H9 (cell line): ENCODE measurements around the gene TSHZ1. TPM values are rescaled to one million over a fixed set of nuclear protein-coding genes. Genes with fewer than 3 reads are reported as not detected.

Source experiments
- DNase-seq: peaks from one replicate; pipeline ENCODE4 v3.0.0-alpha.2; 2017
- H2AFZ ChIP-seq: one replicate; pipeline ENCODE4 v1.6.1; 2013; ENCODE audit warnings: mild to moderate bottlenecking, low read length, control low read depth, moderate library complexity
- H2AK5ac ChIP-seq: 2 replicates; pipeline ENCODE4 v1.6.1; 2013; ENCODE audit warnings: low read length, control low read depth, mixed read lengths; ENCODE audit not compliant: insufficient read length
- H2BK120ac ChIP-seq: one replicate; pipeline ENCODE4 v1.6.1; 2013; ENCODE audit warnings: low read depth, mild to moderate bottlenecking, low read length, control low read depth, inconsistent platforms; ENCODE audit not compliant: poor library complexity, severe bottlenecking
- H2BK12ac ChIP-seq: 2 replicates; pipeline ENCODE4 v1.6.1; 2013; ENCODE audit warnings: low read length, control low read depth, mixed read lengths, low read depth; ENCODE audit not compliant: insufficient read length
- H2BK15ac ChIP-seq: 2 replicates; pipeline ENCODE4 v1.6.1; 2013; ENCODE audit warnings: low read depth, low read length, control low read depth
- H2BK20ac ChIP-seq: one replicate; pipeline ENCODE4 v1.6.1; 2013; ENCODE audit warnings: low read depth, mild to moderate bottlenecking, low read length, control low read depth, inconsistent platforms; ENCODE audit not compliant: poor library complexity, severe bottlenecking
- H2BK5ac ChIP-seq: 2 replicates; pipeline ENCODE4 v1.6.1; 2013; ENCODE audit warnings: low read length, control low read depth, mixed read lengths; ENCODE audit not compliant: insufficient read length
- H3K14ac ChIP-seq: 2 replicates; pipeline ENCODE4 v1.6.1; 2013; ENCODE audit warnings: low read length, control low read depth; ENCODE audit not compliant: insufficient read depth
- H3K18ac ChIP-seq: 2 replicates; pipeline ENCODE4 v1.6.1; 2013; ENCODE audit warnings: low read depth, mild to moderate bottlenecking, mixed read lengths, low read length, control low read depth; ENCODE audit not compliant: insufficient read length
- H3K23ac ChIP-seq: 2 replicates; pipeline ENCODE4 v1.6.1; 2013; ENCODE audit warnings: low read length, control low read depth, mixed read lengths, low read depth; ENCODE audit not compliant: insufficient read length
- H3K23me2 ChIP-seq: 2 replicates; pipeline ENCODE4 v1.6.1; 2013; ENCODE audit warnings: low read depth, mild to moderate bottlenecking, mixed read lengths, low read length, control low read depth; ENCODE audit not compliant: insufficient read length, poor library complexity, severe bottlenecking
- H3K27ac ChIP-seq: 2 replicates; pipeline ENCODE4 v1.5.1; 2013; ENCODE audit warnings: low read length, control low read depth, mixed read lengths, low read depth; ENCODE audit not compliant: insufficient read length
- H3K27me3 ChIP-seq: 2 replicates; pipeline ENCODE4 v1.6.1; 2013; ENCODE audit warnings: low read length, control low read depth, inconsistent platforms; ENCODE audit not compliant: insufficient read depth
- H3K4ac ChIP-seq: 2 replicates; pipeline ENCODE4 v1.6.1; 2013; ENCODE audit warnings: low read depth, mild to moderate bottlenecking, control low read depth, inconsistent platforms, low read length, moderate library complexity
- H3K4me1 ChIP-seq: 2 replicates; pipeline ENCODE4 v1.6.1; 2013; ENCODE audit warnings: low read length, control low read depth, inconsistent platforms; ENCODE audit not compliant: insufficient read depth
- H3K4me2 ChIP-seq: 2 replicates; pipeline ENCODE4 v1.6.1; 2013; ENCODE audit warnings: low read length, control low read depth, mixed read lengths; ENCODE audit not compliant: insufficient read length, insufficient read depth
- H3K56ac ChIP-seq: 2 replicates; pipeline ENCODE4 v1.6.1; 2013; ENCODE audit warnings: low read depth, mild to moderate bottlenecking, mixed read lengths, low read length, control low read depth; ENCODE audit not compliant: insufficient read length
- H3K79me1 ChIP-seq: 2 replicates; pipeline ENCODE4 v1.6.1; 2013; ENCODE audit warnings: low read depth, mild to moderate bottlenecking, moderate library complexity, low read length, control low read depth, inconsistent platforms; ENCODE audit not compliant: insufficient read depth, poor library complexity, severe bottlenecking
- H3K79me2 ChIP-seq: 2 replicates; pipeline ENCODE4 v1.6.1; 2013; ENCODE audit warnings: low read length, control low read depth, inconsistent platforms; ENCODE audit not compliant: insufficient read depth
- H3K9ac ChIP-seq: 2 replicates; pipeline ENCODE4 v1.6.1; 2013; ENCODE audit warnings: low read length, control low read depth, mixed read lengths; ENCODE audit not compliant: insufficient read length; ENCODE audit errors: extremely low read depth
- H3K9me3 ChIP-seq: one replicate; pipeline ENCODE4 v1.6.1; 2013; ENCODE audit warnings: low read depth, low read length, inconsistent platforms; ENCODE audit not compliant: control insufficient read depth
- H3T11ph ChIP-seq: one replicate; pipeline ENCODE4 v1.6.1; 2013; ENCODE audit warnings: mild to moderate bottlenecking, low read length, control low read depth, inconsistent platforms
- H4K20me1 ChIP-seq: one replicate; pipeline ENCODE4 v1.6.1; 2013; ENCODE audit not compliant: control insufficient read depth, insufficient read length, insufficient read depth
- H4K5ac ChIP-seq: 2 replicates; pipeline ENCODE4 v1.6.1; 2013; ENCODE audit warnings: low read depth, mild to moderate bottlenecking, mixed read lengths, low read length, control low read depth; ENCODE audit not compliant: insufficient read length
- H4K8ac ChIP-seq: replicated peaks from 2 replicates; pipeline ENCODE4 v1.6.1; 2013; ENCODE audit warnings: low read length, control low read depth, mixed read lengths, low read depth; ENCODE audit not compliant: insufficient read length
- H4K91ac ChIP-seq: 2 replicates; pipeline ENCODE4 v1.6.1; 2013; ENCODE audit warnings: low read depth, mild to moderate bottlenecking, moderate library complexity, mixed read lengths, low read length, control low read depth; ENCODE audit not compliant: insufficient read length
- H3K27ac Mint-ChIP-seq, 3 experiments: 2 replicates in 2 of 3; 3 replicates in 1 of 3; pipeline ENCODE4 v1.8.0; 2020 to 2021; ENCODE audit warnings: mixed read lengths in 3 of 3, mild to moderate bottlenecking in 1 of 3, moderate library complexity in 1 of 3
- H3K27me3 Mint-ChIP-seq: 2 replicates; pipeline ENCODE4 v1.8.0; 2021; ENCODE audit warnings: low read depth, mild to moderate bottlenecking, moderate library complexity, mixed read lengths
- H3K36me3 Mint-ChIP-seq, 3 experiments: 2 replicates in 2 of 3; 3 replicates in 1 of 3; pipeline ENCODE4 v1.8.0; 2020 to 2021; ENCODE audit warnings: low read depth in 3 of 3, mixed read lengths in 3 of 3; ENCODE audit not compliant: insufficient read depth in 1 of 3
- H3K4me1 Mint-ChIP-seq, 2 experiments: 2 replicates each; pipeline ENCODE4 v1.8.0; 2020; ENCODE audit warnings: mixed read lengths in 2 of 2
- H3K4me3 Mint-ChIP-seq, 2 experiments: 2 replicates in 1 of 2; 3 replicates in 1 of 2; pipeline ENCODE4 v1.8.0; 2020 to 2021; ENCODE audit warnings: mild to moderate bottlenecking in 2 of 2, mixed read lengths in 2 of 2, moderate library complexity in 1 of 2
- H3K9me3 Mint-ChIP-seq, 2 experiments: 2 replicates in 1 of 2; 3 replicates in 1 of 2; pipeline ENCODE4 v1.8.0; 2020; ENCODE audit warnings: mild to moderate bottlenecking in 2 of 2, mixed read lengths in 2 of 2, moderate library complexity in 1 of 2
- CTCF ChIP-seq: fragments of 200-600 bp; sonication (generic); conservative IDR thresholded peaks from 3 replicates; pipeline ENCODE4 v1.8.0; 2021; ENCODE audit warnings: antibody characterized with exemption, mild to moderate bottlenecking
- whole genome bisulfite sequencing: extraction: QIAGEN DNeasy Blood & Tissue Kit; methylation state at CpG from one replicate; pipeline ENCODE4 v1.1.7; 2013; ENCODE audit warnings: missing lambda C conversion rate, low lambda C conversion rate, mixed read lengths; ENCODE audit not compliant: insufficient read length; ENCODE audit errors: extremely low coverage; 5-methylcytosine and 5-hydroxymethylcytosine counted together
- total RNA-seq: library from RNA; stranded (reverse); gene quantifications from 2 replicates; pipeline ENCODE4 v1.2.1, GENCODE V29; 2021

TSHZ1 gene
- total RNA-seq, 1 experiment from 2014 or later = 0.15 TPM

- peaks cover 5 to 12% of the 10 kb centered on the region in 2 experiments for H3K9me3 Mint-ChIP-seq
- Histone ChIP-seq H2BK5ac (no peak overlapping the region), H3K27me3 (no peaks in the 10 kb centered on the region), H3K4me1 (no peaks in the 10 kb centered on the region), H3K79me1 (no peaks in the 10 kb centered on the region), H3K9ac (no peak overlapping the region), H2AK5ac (no peak overlapping the region), H4K20me1 (no peaks in the 10 kb centered on the region), H2BK20ac (no peak overlapping the region), H2AFZ (no peak overlapping the region), H4K5ac (no peak overlapping the region), H3K56ac (no peak overlapping the region), H3T11ph (no peak overlapping the region), H3K14ac (no peak overlapping the region), H2BK12ac (no peak overlapping the region), H2BK15ac (no peak overlapping the region), H3K79me2 (no peaks in the 10 kb centered on the region), H4K91ac (no peak overlapping the region), H3K27ac (no peak overlapping the region), H3K4me2 (no peak overlapping the region), H4K8ac (no peak overlapping the region), H3K4ac (no peak overlapping the region), H3K23me2 (no peaks in the 10 kb centered on the region), H2BK120ac (no peak overlapping the region), H3K9me3 (no peaks in the 10 kb centered on the region), H3K18ac (no peak overlapping the region), H3K23ac (no peak overlapping the region)
- H3K27me3 Mint-ChIP-seq = no peaks in the 10 kb centered on the region
- H3K4me3 Mint-ChIP-seq = no peak overlapping the region
- no peak for TF ChIP-seq CTCF
- no peaks in the 10 kb centered on the region; a peak in 1 of 7 replicates for H3K36me3 Mint-ChIP-seq
- H3K27ac Mint-ChIP-seq = no peak overlapping the region
- no peak for DNase-seq
- no peaks in the 10 kb centered on the region for H3K4me1 Mint-ChIP-seq
- no CpG with 5 or more reads among the region's 27 CpGs for WGBS
Measured at GRCh38 chr18:75304678-75305557, 94.3 kb downstream of the TSHZ1 start.
